GM19452 (cell line): Measurements from ENCODE around the gene EDN3.

Experiments
- ATAC-seq: cut with Tn5 transposase; IDR thresholded peaks from one replicate; pipeline ENCODE4 v1.9.1; 2021; ENCODE audit not compliant: unreplicated experiment

EDN3 gene

DNA sequence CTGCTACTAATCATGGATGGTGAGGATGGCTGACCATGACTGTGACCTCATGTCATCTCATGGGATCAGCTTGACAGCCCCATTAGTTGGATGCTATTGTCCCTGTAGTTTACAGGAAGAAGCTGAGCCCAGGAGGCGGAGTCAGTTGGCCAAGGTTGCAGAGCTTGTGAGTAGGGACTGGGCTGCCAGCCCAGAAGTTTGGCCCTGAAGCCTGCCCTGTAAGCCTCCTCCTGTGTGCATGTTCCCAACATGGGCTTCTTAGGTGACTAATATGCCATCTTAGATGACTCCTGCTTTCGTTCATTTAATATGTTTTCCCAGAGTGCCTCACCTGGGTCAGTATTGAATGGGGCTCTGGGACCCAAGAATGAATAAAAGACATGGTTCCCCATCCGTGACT lies 6.9 kb downstream of the EDN3 start:
- ATAC-seq = no peak

DNA sequence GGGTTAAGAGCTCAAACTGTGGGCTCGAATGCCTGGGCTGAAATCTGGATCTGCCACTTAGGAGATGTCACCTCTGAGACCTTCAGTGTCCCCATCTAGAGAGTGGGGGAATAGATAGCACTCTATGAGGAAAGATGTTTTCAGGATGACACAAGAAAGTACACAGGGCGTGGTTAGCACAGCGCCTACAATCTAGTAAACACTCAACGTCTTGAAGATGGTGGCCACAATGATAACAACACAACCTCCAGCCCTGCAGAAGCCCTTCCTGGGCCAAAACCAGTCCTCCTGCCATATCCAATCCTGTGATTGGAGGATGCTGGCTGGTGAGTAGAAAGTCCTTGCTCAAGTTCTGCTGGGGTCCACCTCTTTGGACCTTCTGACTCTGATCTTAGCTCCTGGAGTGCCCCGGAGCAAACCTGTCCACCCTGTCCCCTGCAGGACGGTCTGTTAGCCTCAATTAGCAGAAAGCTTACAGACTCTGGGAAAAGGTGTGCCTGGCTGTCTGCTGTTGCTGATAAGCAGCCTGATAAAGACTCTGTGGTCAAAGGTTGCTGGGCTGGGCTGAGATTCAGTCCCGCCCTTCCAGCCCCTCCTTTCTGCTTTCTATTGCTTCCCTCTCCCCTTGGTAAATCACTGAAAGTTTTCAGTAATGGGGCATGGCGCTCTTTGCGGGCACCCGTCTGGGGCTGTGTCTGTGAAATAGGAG lies 8.2 kb downstream of the EDN3 start:
- no peak for ATAC-seq

DNA sequence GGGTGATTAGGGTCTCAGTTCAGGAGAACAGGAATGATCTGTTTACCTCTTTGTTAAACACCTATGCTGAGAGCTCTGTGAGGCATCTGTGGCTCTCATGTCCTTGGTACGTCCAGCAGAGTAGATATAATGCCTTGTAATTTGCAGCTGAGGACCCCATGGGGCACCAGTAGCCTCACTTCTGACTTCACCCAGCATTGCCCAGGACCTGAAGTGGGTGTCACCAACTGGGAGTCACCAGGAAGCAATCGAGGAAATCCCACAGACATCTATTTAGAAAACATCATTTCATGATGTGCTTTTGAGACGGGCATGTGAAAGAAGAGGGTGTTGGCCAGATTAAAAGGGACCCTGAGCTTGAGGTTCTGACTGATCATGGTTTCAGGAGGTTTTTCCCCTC lies 8.8 kb downstream of the EDN3 start:
- no peak for ATAC-seq

DNA sequence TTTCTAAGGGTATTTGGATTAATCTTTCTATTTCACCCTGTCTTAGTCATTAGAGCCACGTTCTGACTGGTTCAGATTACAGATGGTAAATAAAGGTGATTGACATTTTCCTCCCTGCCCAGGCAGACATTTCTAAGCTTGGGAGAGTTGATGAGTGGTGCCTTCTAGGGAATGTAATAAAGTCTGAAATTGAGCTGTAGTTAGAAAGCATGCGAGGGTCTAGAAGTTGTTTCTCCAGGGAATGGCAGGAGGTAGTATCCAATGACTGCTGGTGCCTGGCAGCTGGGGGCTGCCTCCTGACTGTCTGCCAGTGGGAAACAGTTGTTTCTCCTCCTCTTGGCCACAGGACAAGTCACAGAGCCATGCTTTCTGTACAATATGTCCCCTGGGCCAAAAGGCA lies 14.6 kb downstream of the EDN3 start:
- no peak for ATAC-seq

DNA sequence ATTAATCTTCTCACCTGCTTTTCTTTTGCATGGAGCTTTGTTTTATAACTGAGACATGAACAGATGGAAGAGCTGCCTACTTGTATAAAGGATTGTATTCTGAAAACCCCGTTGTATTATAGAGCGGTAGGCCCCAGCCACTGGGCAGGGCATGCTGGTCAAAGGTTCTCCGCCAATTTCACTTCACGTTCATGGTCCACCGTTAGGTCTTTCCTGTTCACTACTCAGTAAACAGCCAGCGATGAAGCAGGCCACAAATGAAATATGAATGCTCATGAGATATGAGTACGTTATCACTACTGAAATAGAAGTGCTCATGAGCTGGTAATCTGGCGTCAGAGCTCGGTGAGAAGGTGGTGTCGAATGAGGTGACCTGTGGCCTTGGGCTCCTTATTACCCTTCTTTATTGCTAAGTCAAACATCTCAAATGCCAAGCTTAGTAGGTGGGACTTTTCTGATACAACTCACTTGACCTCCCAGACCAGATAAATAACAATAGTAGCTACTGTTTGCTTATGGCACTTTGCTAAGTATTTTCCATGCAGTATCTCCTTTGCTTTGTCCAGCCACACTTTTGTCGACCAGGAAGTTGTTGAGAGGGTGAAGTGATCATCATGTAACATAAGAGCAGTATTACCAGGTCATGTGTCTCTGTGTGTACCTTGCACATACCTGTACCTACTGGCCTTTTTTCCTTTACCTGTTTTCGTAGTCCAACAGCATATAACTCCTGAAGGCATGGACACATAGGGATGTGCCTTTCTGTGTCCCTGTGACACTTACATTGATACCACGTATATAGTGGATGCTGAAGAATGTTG lies 16.7 kb downstream of the EDN3 start:
- ATAC-seq = no peak

DNA sequence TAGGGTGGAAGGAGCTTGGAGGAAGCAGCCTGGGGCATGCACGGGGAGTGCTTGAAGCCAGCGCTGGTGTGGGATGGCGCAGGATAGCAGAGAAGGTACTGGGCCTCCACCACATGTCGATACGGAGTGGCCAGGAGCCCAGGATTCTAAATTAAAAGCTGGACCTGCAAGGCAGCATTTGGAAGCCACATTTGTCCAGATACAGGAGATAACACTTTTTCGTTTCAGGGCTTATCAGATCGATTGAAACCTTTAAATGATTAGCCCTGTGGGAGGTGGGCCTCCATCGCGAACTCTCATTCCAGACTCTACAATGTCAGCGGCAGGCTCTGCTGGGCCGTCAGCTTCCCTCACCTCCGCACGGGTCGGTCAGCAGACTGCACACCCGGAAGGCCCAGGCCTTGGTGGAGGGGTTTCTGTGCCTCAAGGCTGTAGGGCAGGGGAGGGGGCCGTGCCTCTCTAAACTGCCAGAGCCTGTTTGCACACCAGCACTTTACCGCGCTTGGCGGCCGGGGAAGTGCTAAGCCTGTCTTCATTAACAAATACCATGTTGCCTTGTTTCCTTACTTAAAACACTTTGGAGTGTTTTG lies 17.9 kb downstream of the EDN3 start:
- ATAC-seq = no peak

DNA sequence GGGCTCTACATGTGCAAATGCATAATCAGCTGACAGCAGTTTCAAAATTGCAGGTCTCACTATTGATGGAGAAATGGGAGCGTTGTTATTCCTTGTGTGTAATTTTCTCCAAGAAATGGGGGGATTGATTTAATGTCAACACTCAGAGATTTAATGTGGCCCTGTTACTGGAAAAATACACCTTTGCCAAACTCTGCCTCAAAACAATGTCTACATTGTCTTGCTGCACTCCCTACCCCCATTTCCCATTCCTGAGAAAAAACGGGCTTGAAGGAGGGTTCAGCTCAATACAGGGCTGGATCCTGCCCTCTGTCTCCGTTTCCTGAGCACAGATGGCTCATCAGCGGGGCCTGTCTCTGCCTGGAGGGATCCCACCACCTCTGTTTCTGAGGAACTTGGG lies 18.4 kb downstream of the EDN3 start:
- ATAC-seq = no peak

DNA sequence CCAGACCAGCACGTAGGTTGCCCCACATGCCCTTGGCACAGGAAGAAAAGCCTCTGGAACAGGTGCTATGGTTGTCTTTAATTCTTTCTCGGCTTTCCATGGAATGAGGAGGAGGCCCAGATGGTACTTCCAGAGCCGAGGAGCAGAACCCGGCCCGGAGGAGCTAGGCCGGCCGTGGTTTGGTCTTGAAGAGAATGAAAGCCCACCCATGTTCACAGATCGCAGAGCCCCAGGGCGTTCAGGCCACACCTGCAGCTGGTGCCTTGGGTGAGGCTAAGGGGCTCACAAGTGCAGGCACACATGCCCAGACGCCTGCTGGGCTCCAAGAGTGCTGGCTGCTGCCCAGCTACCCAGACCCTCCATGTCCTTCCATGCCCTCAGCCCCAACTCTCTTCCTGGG lies 20.0 kb downstream of the EDN3 start:
- ATAC-seq = no peak

DNA sequence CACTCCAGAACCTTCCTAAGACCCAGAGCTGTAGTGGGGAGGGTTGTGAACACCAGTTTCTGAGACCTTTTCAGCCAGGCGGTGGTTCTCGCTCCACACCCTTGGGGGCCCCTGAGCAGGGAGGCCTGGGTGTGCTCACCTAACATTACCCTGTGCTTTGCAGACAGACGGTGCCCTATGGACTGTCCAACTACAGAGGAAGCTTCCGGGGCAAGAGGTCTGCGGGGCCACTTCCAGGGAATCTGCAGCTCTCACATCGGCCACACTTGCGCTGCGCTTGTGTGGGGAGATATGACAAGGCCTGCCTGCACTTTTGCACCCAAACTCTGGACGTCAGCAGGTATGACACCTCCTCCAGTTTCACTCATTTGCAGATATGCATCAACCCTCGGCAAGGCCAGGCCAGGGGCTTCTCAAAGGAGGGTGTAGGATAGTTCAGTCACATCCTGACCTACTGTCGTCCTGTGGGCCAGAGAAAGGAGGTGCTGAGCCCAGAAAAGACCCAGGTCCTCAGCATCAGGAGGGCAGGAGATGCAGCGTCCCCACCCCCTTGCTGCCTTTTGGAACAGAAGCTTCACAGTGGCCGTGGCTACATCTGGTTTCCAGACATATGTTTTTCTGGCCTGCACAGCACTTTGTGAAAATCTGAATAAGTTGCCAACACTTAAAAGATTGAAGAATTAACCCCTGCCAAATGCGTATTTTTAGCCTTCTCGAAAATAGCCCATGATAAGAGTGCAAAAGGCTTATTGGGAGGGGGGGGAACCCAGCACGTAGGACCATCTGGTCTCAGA lies 20.6 kb downstream of the EDN3 start:
- ATAC-seq = no peak

DNA sequence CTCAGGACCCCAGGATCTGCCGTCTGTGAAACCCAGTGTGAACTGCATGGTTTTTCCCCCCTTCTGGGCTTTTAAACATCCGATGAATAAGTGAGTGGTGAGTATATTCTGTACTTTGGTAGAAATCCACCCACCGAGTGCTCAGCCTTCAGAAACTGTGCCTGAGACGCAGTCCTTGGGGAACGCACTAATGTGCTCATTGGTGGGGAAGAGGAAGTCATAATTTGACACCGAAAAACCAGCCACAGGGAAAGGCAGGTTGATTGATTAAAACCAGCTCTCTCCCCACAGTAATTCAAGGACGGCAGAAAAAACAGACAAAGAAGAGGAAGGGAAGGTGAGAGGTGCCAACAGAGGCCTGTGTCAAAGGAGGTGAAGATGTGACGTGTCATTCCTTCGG lies 21.7 kb downstream of the EDN3 start:
- ATAC-seq = no peak

DNA sequence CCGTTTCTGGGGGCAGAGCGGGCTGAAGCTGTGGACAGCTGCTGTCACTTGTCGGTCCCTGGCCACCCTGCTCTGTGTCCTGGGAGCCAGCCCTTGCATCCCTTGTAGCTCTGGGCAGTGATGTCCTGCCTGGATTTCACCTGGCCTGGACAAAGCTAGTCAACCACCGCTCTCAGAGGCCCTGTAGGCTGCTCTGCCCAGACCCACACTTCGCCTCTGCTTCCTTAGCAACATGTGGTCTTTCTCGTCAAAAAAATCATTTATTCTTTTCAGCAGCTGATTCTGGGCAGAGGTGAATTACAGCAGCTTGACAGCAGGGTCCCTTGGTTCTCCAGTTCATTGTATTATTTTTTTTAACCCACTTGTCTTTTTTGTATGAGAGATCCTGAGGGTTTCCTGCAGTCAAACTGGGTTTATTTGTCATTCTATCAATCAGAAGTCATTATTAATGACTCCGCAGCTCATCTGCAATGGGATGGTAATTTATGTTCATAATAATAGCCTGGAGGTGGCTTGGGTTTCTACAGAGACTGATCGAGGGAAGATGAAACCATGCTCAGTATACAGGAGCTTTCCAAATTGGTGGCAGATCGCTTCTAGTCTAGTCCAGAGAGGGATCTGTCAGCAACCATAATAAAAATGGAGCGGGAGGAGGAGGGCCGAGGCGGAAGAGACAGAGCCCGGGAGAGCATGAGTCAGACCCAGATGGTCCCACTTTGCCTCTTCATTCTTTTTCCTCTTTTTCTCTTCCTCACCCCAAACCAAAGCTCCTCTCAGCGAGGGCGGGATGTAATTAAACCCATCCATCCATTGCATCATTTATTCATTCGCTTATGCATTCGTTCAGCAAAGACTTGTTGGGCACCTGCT lies 22.4 kb downstream of the EDN3 start:
- no peak for ATAC-seq

DNA sequence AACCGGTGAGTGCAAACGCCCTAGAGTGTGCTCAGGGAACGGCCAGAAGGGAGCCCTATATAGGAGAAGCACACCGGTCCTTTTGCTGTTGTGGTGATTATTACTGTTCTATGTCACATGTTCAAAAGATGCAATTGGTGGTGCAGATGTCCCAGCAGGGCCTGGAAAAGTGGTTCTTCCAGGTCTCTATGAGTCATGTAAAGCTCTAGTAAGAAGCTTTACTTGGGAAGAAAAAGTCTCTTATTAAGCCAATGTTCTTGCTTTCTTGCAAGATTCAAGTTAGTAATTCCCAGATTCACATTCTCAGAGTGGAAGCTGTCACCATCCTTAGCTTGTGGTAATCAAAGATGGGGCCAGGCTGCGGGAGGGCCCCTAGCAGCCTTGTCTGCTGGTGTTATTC lies 23.3 kb downstream of the EDN3 start:
- ATAC-seq = no peak

DNA sequence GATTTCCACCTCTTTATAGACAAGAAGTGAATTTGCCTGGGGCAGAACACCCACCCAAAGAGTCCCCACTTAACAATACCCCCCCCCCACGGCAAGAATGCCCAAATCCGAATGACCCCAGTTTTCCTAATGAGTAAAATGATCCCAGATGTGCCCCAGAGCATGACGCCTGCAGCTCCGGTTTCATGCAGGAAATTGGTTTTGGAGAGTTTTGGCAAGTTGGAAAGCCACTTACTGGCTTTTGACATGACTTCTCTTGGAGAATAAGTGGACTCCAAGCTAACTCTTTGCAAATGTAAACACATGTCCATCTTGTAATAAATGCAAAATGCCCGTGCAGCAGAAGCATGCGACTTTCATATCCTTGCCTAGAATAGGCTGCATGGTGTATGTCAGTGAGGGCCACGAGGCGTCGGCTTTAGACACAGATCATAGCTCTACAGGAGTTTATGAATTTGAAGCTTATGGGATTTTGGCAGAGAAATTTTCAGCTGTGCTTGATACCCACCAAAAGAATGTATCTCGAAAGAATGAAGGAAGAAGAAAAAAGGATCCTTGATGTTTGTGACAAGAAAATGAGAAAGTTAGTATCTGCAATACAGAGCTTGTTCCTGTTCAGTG lies 24.2 kb downstream of the EDN3 start:
- no peak for ATAC-seq

DNA sequence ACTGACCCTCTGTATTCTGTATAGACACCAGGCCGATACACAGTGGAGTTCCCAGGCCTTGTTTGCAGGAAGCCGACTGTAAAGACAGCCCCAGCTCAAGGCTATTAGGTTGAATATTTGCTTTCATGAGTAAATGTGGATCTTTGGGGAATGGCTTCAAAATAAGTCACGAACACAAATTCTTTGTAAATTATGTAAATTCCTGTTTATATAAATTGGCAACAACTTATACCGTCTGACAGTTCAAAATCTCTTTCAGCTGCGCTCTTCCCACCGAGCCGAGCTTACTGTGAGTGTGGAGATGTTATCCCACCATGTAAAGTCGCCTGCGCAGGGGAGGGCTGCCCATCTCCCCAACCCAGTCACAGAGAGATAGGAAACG lies 24.7 kb downstream of the EDN3 start:
- ATAC-seq = no peak

DNA sequence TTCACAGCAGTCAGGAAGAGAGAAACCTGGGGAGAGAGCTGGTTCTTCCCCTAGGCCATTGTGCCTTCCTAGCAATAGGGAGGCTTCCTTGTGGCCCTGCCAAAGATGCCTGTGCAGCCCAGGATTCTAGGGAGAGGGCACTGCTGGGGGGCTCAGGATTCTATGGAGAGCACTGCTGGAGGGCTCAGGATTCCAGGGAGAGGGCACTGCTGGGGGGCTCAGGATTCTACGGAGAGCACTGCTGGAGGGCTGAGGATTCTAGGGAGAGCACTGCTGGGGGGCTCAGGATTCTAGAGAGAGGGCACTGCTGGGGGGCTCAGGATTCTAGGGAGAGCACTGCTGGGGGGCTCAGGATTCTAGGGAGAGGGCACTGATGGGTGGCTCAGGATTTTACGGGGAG lies 25.8 kb downstream of the EDN3 start:
- no peak for ATAC-seq

DNA sequence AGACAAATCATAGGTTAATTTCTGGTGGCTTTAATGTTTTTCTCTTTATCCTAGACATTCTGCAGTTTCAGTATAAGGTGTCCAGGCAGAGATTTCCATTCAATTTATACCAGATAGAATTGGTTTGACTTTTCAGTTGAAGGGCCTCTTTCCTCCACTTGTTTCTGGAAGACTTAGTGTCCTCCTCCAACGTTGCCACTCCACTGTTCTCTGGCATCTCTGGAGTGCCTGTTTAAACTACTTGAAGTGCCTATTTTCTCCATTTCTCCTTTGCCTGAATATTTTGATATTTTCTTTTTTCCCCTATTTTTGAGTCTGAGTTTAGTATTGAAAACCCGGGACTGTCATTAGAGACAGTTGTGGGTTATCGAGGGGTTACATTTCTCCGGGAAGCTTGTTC lies 27.7 kb downstream of the EDN3 start:
- ATAC-seq = no peak

DNA sequence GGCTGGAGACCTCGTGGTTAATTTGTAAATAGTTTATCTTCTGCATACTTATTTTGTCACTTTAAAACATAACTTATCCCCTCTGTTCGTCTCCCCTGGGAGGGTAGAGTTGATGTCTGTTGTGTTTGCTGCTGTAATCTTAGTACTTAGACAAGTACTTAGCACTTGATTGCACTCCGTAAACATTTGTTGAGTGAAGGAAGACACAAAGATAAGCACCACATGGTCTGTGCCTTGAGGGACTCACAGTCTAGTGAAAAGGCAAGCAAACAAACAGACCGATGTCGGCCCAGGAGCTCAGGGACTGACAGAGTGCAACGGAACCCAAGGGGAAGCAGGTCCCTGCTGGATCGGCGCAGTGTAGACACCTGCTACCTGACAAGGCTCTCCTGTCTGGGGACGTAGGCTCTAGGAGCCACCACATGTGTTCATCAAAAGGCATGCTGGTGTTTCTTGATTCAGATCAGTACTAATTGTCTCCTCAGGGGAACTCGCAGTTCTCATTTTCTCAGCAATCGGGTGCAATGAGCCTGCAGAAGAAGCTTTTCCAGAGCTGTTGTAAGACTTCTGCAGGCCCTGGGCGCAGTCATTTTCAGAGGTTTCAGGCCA lies 31.4 kb downstream of the EDN3 start:
- no peak for ATAC-seq

DNA sequence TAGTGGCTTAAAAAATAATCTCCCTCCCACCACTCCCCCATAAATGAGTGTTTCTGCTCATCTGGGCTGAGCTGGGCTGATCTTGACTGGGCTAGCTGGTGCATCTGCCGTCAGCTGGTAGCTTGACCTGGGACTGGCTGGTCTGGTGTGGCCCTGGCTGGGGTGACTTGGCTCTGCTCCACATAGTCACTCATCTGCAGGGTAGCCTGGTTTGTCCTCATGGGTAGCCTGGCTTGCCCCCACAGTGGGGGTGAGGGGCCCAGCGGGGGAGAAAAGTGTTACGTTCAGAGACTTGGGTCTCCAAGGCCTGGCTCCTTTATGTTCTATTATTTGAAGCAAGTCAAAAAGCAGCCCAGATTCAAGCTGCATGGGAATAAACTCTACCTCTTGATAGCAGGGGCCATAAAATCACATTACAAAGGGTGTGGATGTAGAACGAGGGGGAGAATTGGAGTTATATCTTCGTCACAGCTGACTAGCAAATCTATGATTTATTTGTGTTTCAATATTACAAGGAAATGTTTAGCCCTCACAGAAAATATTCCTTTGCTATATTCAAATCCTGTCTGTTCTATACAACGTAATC lies 32.9 kb downstream of the EDN3 start:
- no peak for ATAC-seq

DNA sequence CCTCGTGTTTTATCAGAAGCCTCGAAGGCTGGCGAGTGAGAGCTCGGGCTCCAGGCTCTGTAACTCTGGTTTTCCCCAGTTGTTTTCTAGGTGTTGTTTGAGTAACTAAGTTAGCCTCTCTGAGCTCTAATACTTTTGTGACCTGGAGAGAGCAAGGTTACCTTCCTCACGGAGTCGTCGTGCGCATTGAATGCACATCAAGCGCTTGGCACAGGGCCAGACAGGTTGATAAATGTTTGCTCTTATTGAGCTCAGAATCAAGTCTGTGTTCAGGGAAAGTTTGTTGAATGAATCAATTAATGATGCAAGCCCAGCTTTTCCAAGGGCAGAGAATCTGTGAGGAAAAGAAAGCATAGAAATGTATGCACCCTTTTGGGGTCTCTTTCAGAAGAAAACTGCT lies 33.5 kb downstream of the EDN3 start:
- ATAC-seq = no peak
